Prostate gland (tissue), 2 donors: Measurements from ENCODE around the gene RGS9BP. TPM values are rescaled to one million over a fixed set of nuclear protein-coding genes. Genes with fewer than 3 reads are reported as not detected.
"Not testable (repeated sequence)": the region's sequence is repeated elsewhere in the genome, so short reads cannot be mapped to it uniquely, and the experiment has no call there.

Source experiments
- DNase-seq: peaks from one replicate; pipeline ENCODE4 v3.0.0-alpha.2; 2019; ENCODE audit warnings: low spot score
- H3K27ac ChIP-seq, 2 donors: fragments of 200-600 bp; sonication (generic); 2 replicates each; pipeline ENCODE4 v1.5.1; 2017 to 2019
- H3K27me3 ChIP-seq: fragments of 200-600 bp; sonication (generic); replicated peaks from 2 replicates; pipeline ENCODE4 v1.5.1; 2019; ENCODE audit not compliant: insufficient read depth
- H3K36me3 ChIP-seq, 2 donors: fragments of 200-600 bp; sonication (generic); 1 replicate in 1 of 2; 2 replicates in 1 of 2; pipeline versions ENCODE4 v1.5.1 to v1.8.1; 2017 to 2019
- H3K4me1 ChIP-seq: fragments of 200-600 bp; sonication (generic); replicated peaks from 2 replicates; pipeline ENCODE4 v1.5.1; 2019
- H3K4me3 ChIP-seq, 2 donors: fragments of 200-600 bp; sonication (generic); 2 replicates each; pipeline ENCODE4 v1.5.1; 2017 to 2019
- H3K9me3 ChIP-seq: fragments of 200-600 bp; sonication (generic); 2 replicates; pipeline ENCODE4 v1.5.1; 2017
- POLR2A ChIP-seq: fragments of 450-650 bp; IDR thresholded peaks from one replicate; pipeline ENCODE4 v1.6.1; 2016; ENCODE audit warnings: antibody characterized with exemption, mild to moderate bottlenecking
- POLR2AphosphoS5 ChIP-seq: sonication (generic); formaldehyde crosslinking; IDR thresholded peaks from one replicate; pipeline ENCODE4 v1.6.1; 2017; ENCODE audit warnings: antibody characterized with exemption
- WGBS: methylation state at CpG from one replicate; pipeline ENCODE4 v1.1.5; 2018; 5-methylcytosine and 5-hydroxymethylcytosine counted together
- intact Hi-C: fragments of 100-400 bp; cut with DNase I; formaldehyde crosslinking; loops from one replicate; pipeline ENCODE4 v1.14.2; 2022
- total RNA-seq, 2 donors: library from RNA; depleted of rRNA; stranded (reverse); fragments of >200 nt; gene quantifications; one replicate each; pipeline ENCODE4 v1.1.0, GENCODE V29; 2016
- TF ChIP-seq, protein P1 (sequence below), 4 experiments: fragments of 200-600 bp in 2 of 4; fragments of 450-650 bp in 2 of 4; sonication (generic) in 2 of 4; IDR thresholded peaks; 1 replicate in 3 of 4; 2 replicates in 1 of 4; pipeline ENCODE4 v1.5.1; 2016 to 2019; ENCODE audit warnings: antibody characterized with exemption in 4 of 4, mild to moderate bottlenecking in 2 of 4, moderate library complexity in 2 of 4

Gene RGS9BP
- total RNA-seq, 2 donors from 2014 or later: 0.82 to 2.7 TPM

DNA sequence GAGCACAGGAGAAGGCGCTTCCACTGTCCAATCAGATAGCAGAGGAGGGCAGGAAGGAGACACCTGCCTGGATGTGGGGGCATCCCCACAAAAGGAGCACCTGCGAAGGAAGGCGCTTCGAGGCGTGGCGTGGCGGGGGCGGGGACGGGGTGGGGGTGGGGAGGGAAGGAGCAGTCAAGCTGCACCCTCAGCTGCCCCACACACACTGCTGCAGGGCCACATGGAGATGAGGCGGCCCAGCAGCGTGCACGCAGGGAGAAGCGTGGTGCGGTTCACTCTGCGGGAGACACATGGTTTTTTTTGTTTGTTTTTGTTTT, 22.1 kb upstream of the RGS9BP start:
- intact Hi-C loops: no loop called here
- 39% methylated on average over 15 of the region's 15 CpGs for WGBS
- Histone ChIP-seq H3K27me3 (no peaks in the 10 kb centered on the region), H3K9me3 (no peaks in the 10 kb centered on the region), H3K27ac (no peak overlapping the region), H3K4me1 (no peaks in the 10 kb centered on the region), H3K4me3 (no peak overlapping the region), H3K36me3 (peaks cover 0 to 3% of the 10 kb centered on the region in 2 donors)
- TF ChIP-seq POLR2AphosphoS5 (no peak), POLR2A (no peak)
- TF ChIP-seq, protein P1, sequence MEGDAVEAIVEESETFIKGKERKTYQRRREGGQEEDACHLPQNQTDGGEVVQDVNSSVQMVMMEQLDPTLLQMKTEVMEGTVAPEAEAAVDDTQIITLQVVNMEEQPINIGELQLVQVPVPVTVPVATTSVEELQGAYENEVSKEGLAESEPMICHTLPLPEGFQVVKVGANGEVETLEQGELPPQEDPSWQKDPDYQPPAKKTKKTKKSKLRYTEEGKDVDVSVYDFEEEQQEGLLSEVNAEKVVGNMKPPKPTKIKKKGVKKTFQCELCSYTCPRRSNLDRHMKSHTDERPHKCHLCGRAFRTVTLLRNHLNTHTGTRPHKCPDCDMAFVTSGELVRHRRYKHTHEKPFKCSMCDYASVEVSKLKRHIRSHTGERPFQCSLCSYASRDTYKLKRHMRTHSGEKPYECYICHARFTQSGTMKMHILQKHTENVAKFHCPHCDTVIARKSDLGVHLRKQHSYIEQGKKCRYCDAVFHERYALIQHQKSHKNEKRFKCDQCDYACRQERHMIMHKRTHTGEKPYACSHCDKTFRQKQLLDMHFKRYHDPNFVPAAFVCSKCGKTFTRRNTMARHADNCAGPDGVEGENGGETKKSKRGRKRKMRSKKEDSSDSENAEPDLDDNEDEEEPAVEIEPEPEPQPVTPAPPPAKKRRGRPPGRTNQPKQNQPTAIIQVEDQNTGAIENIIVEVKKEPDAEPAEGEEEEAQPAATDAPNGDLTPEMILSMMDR (IDR thresholded peaks at IDR 0.05): no peak
- DNase-seq: no peak

DNA sequence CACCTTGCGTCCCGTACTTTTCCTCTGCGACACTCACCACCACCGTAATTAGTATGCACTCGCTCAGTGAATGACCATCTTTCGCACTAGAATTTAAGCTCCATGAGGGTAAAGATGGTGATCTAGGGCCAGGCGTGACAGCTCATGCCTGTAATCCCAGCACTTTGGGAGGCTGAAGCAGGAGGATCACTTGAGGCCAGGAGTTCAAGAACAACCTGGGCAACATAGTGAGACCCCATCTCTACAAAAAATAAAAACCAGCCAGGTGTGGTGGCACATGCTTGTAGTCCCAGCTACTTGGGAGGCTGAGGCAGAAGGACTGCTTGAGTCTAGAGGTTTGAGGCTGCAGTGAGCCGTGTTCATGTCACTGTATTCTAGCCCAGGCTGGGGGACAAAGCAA, 19.3 kb upstream of the RGS9BP start:
- not testable (repeated sequence) for DNase-seq, H3K36me3 ChIP-seq
- 96% methylated on average over 8 of the region's 8 CpGs for WGBS

DNA sequence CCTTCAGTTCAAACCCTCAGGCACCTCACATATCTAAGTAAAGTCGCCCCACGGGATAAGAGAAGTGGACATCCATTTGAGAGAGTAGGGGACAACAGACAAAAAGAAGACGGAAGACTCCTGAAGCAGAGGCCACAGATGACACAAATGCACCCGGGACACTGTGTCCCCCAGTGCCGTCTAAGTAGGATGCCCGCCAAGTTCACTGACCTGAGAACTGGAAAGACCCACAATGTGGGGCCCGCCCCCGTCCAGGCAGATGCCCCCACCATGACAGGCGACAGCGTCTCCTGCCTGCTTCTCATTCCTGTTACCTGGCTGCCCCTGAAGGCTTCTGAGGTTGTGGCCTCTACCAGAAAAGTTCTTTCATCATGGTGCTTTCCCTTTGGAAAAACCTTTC, 17.6 kb upstream of the RGS9BP start:
- H3K27me3 ChIP-seq: no peaks in the 10 kb centered on the region
- H3K9me3 ChIP-seq: no peaks in the 10 kb centered on the region
- 88% methylated on average over 10 of the region's 10 CpGs for WGBS
- H3K36me3 ChIP-seq: no peaks in the 10 kb centered on the region
- H3K4me1 ChIP-seq: no peaks in the 10 kb centered on the region
- H3K4me3 ChIP-seq: no peak overlapping the region
- DNase-seq: no peak
- no peak overlapping the region for H3K27ac ChIP-seq
- TF ChIP-seq POLR2A (no peak), POLR2AphosphoS5 (no peak)
- TF ChIP-seq, protein P1 (IDR thresholded peaks at IDR 0.05): no peak
- intact Hi-C loops: no loop called here

More for the DNA sequence above, 19.3 kb upstream of the RGS9BP start:
- H3K9me3 ChIP-seq, H3K27me3 ChIP-seq, intact Hi-C loops, H3K4me3 ChIP-seq, H3K4me1 ChIP-seq, H3K27ac ChIP-seq: not testable (repeated sequence)

DNA sequence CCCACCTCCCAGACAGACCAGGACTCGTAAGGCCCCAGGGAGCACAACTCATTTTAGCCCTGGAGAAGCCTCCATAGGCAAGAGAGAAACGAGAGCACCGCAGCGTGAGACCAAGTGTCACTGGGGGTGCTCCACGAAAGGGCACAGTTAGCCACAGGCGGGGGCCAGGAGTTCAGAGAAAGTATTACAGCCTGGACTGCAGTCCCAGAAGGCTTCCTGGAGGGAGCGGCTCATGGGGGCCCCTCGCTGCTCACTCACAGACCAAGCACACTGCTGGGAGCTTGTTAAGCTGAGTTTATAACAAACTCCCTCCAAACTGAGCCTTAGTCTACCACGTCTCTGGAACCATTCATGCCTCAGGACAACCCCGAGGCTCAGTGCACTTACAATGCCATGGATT, 17.1 kb upstream of the RGS9BP start:
- no peak overlapping the region for H3K27ac ChIP-seq
- H3K27me3 ChIP-seq: no peaks in the 10 kb centered on the region
- no peaks in the 10 kb centered on the region for H3K9me3 ChIP-seq
- WGBS: 84% methylated on average over 10 of the region's 10 CpGs
- DNase-seq: no peak
- intact Hi-C loops: no loop called here
- no peak overlapping the region for H3K4me3 ChIP-seq
- TF ChIP-seq, protein P1 (IDR thresholded peaks at IDR 0.05): no peak
- TF ChIP-seq POLR2A (no peak), POLR2AphosphoS5 (no peak)
- no peaks in the 10 kb centered on the region for H3K36me3 ChIP-seq
- H3K4me1 ChIP-seq: no peaks in the 10 kb centered on the region

DNA sequence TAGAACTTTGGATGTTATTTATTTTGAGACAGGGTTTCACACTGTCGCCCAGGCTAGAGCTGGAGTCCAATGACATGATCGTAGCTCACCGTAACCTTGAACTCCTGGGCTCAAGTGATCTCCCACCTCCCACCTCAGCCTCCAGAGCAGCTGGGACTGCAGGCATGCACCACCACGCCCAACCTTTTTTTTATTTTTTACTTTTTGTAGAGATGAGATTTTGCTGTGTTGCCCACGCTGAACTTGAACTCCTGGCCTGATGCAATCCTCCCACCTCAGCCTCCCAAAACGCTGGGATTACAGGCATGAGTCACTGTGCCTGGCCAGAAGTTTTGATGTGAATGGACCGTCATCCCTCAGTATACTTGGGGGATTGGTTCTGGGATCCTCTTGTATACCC, 14.3 kb upstream of the RGS9BP start:
- no peaks in the 10 kb centered on the region for H3K4me1 ChIP-seq

More for the DNA sequence above, 14.3 kb upstream of the RGS9BP start:
- Histone ChIP-seq H3K4me3 (no peak overlapping the region), H3K9me3 (no peaks in the 10 kb centered on the region), H3K27me3 (no peaks in the 10 kb centered on the region), H3K27ac (no peak overlapping the region), H3K36me3 (no peaks in the 10 kb centered on the region)
- DNase-seq: no peak
- WGBS: 90% methylated on average over 7 of the region's 7 CpGs
- TF ChIP-seq, protein P1 (IDR thresholded peaks at IDR 0.05): no peak
- TF ChIP-seq POLR2AphosphoS5 (no peak), POLR2A (no peak)
- intact Hi-C loops: no loop called here
